K562 (cell line): ENCODE data around the gene PLCD1. TPM values are rescaled to one million over a fixed set of nuclear protein-coding genes. Genes with fewer than 3 reads are reported as not detected.

Experiments
- CBFA2T3 ChIP-seq: fragments of 450-650 bp; IDR thresholded peaks from 2 replicates; pipeline ENCODE4 v1.6.1; 2017
- FOXA3 ChIP-seq, 2 experiments: fragments of 450-650 bp in 1 of 2; sonication (generic) in 1 of 2; formaldehyde crosslinking; IDR thresholded peaks in 1 of 2; conservative IDR thresholded peaks in 1 of 2; 2 replicates each; pipeline versions ENCODE4 v1.4.0 to v1.8.0; 2020 to 2022; ENCODE audit warnings: mild to moderate bottlenecking in 2 of 2, missing genetic modification reagents in 1 of 2
- FOXK1 ChIP-seq: sonication (generic); formaldehyde crosslinking; IDR thresholded peaks from 2 replicates; pipeline ENCODE4 v1.8.0; 2022; ENCODE audit warnings: missing genetic modification reagents, mild to moderate bottlenecking, borderline replicate concordance
- KDM4B ChIP-seq, 2 experiments: fragments of 450-650 bp in 1 of 2; sonication (generic) in 1 of 2; IDR thresholded peaks; 2 replicates each; pipeline ENCODE4 v1.6.1; 2016 to 2017; ENCODE audit warnings: borderline replicate concordance in 2 of 2, antibody characterized with exemption in 1 of 2, low read depth in 1 of 2, mild to moderate bottlenecking in 1 of 2
- LEF1 ChIP-seq: fragments of 450-650 bp; IDR thresholded peaks from 2 replicates; pipeline ENCODE4 v1.6.1; 2016; ENCODE audit warnings: mild to moderate bottlenecking
- NR4A1 ChIP-seq, 2 experiments: fragments of 250-450 bp in 1 of 2; fragments of 450-650 bp in 1 of 2; sonication (Bioruptor Pico) in 1 of 2; IDR thresholded peaks; 2 replicates each; pipeline versions ENCODE4 v1.4.0 to v1.6.1; 2016 to 2020; ENCODE audit warnings: mild to moderate bottlenecking in 2 of 2, missing compliant biosample characterization in 1 of 2, missing genetic modification characterization in 1 of 2, moderate library complexity in 1 of 2
- POLR2G ChIP-seq: fragments of 200-400 bp; formaldehyde crosslinking; IDR thresholded peaks from 2 replicates; pipeline ENCODE4 v1.6.1; 2017; ENCODE audit warnings: low read depth, mild to moderate bottlenecking, antibody characterized with exemption, low read length, moderate library complexity
- STAG1 ChIP-seq: sonication (generic); formaldehyde crosslinking; IDR thresholded peaks from 2 replicates; pipeline ENCODE4 v1.5.0; 2020; ENCODE audit warnings: missing genetic modification reagents, borderline replicate concordance
- ZNF12 ChIP-seq: sonication (generic); formaldehyde crosslinking; IDR thresholded peaks from 2 replicates; pipeline ENCODE4 v1.4.0; 2020; ENCODE audit warnings: mild to moderate bottlenecking, missing genetic modification reagents
- ZNF445 ChIP-seq: fragments of 250-450 bp; sonication (Bioruptor Pico); IDR thresholded peaks from 2 replicates; pipeline ENCODE4 v1.4.0; 2020; ENCODE audit warnings: low read depth, mild to moderate bottlenecking, moderate library complexity
- polyA plus RNA-seq, 8 experiments: library from polyadenylated mRNA; depleted of rRNA in 4 of 8; stranded (reverse) in 5 of 8; unstranded in 3 of 8; fragments of >200 nt; fragmentation: Nextera tagmentation in 2 of 8; fragmentation: Illumina TruSeq in 1 of 8; extraction: Ambion mirVana in 2 of 8; extraction: Trizol in 1 of 8; gene quantifications; 2 replicates each; pipeline versions ENCODE4 v1.2.1 to v1.2.3, GENCODE V29; 2011 to 2014; ENCODE audit warnings: inconsistent platforms in 1 of 8, missing spikeins in 1 of 8
- total RNA-seq, 7 experiments: library from RNA; depleted of rRNA in 6 of 7; stranded (reverse); fragments of >200 nt in 6 of 7; fragmentation: Illumina TruSeq in 2 of 7; extraction: Trizol in 2 of 7; gene quantifications; 2 replicates each; pipeline versions ENCODE4 v1.2.1 to v1.2.3, GENCODE V29; 2011 to 2021; ENCODE audit warnings: low replicate concordance in 1 of 7
- TF ChIP-seq, protein P1 (sequence below): fragments of 450-650 bp; formaldehyde crosslinking; IDR thresholded peaks from 2 replicates; pipeline ENCODE4 v1.4.0; 2022; ENCODE audit warnings: missing genetic modification characterization
- TF ChIP-seq, protein P2 (sequence below): fragments of 250-450 bp; sonication (Bioruptor Pico); IDR thresholded peaks from 2 replicates; pipeline ENCODE4 v1.4.0; 2020
- TF ChIP-seq, protein P3 (sequence below): fragments of 250-450 bp; sonication (Bioruptor Pico); IDR thresholded peaks from 2 replicates; pipeline ENCODE4 v1.8.0; 2021; ENCODE audit warnings: moderate library complexity, mild to moderate bottlenecking, inconsistent platforms
- TF ChIP-seq, protein P4 (sequence below): fragments of 250-450 bp; sonication (Bioruptor Pico); IDR thresholded peaks from 2 replicates; pipeline ENCODE4 v1.4.0; 2020; ENCODE audit warnings: mild to moderate bottlenecking, moderate library complexity, borderline replicate concordance

Gene PLCD1
- total and polyA plus RNA-seq, 9 of the 15 experiments (the other 6 are each of a cell fraction or from before 2014, with no cell fraction given), result 5.4 to 209 (median 116) TPM

DNA sequence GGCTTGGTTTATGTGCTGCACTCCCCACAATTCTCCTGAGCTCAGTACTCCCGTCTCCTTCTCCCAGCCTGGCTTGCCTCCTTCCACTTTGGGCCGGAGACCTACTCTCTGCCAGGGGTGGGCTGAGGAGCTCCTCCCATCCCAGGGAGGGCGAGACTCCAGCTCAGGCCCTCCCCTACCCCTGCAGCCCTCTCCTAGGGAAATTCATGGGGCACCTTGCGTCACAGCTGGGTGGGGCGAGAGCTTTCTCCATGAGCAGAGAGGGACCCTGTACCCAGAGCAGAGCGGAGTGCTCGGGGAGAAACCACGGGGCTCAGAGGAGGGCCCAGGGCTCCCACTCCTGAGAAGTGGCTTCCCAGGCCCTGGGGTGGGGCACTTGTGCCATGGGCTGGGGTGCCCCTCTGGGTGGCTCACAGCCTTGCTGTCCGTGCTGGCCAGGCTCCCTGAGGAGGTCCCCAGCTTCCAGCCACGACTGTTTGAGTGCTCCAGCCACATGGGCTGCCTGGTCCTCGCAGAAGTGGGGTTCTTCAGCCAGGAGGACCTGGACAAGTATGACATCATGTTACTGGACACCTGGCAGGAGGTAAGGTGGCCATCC lies 25.5 kb downstream of the PLCD1 start (continued):
- TF ChIP-seq ZNF12 (no peak), LEF1 (no peak), POLR2G (0 out of 2 replicates have a peak, but pooled peaks have one; percentile 49), KDM4B (IDR thresholded peaks at IDR 0.05; ENCODE audit: borderline replicate concordance in 2 of 2, low read depth in 1 of 2) (0 out of 4 replicates have a peak, but pooled peaks of 1 of the 2 experiments have one; percentile 40), STAG1 (CRISPR knock-in tag) (no peak), NR4A1 (CRISPR knock-in tag; IDR thresholded peaks at IDR 0.05) (no peak), NR4A1 (tag; IDR thresholded peaks at IDR 0.05) (no peak), FOXA3 (CRISPR knock-in tag; conservative IDR thresholded peaks at IDR 0.05 in 1 of 2, IDR thresholded peaks at IDR 0.05 in 1 of 2) (no peak), FOXK1 (CRISPR knock-in tag) (0 out of 2 replicates have a peak, but pooled peaks have one; percentile 12), CBFA2T3 (no peak), ZNF445 (CRISPR knock-in tag) (no peak)
- TF ChIP-seq, protein P1, sequence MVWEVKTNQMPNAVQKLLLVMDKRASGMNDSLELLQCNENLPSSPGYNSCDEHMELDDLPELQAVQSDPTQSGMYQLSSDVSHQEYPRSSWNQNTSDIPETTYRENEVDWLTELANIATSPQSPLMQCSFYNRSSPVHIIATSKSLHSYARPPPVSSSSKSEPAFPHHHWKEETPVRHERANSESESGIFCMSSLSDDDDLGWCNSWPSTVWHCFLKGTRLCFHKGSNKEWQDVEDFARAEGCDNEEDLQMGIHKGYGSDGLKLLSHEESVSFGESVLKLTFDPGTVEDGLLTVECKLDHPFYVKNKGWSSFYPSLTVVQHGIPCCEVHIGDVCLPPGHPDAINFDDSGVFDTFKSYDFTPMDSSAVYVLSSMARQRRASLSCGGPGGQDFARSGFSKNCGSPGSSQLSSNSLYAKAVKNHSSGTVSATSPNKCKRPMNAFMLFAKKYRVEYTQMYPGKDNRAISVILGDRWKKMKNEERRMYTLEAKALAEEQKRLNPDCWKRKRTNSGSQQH (CRISPR knock-in tag), result no peak
- TF ChIP-seq, protein P2, sequence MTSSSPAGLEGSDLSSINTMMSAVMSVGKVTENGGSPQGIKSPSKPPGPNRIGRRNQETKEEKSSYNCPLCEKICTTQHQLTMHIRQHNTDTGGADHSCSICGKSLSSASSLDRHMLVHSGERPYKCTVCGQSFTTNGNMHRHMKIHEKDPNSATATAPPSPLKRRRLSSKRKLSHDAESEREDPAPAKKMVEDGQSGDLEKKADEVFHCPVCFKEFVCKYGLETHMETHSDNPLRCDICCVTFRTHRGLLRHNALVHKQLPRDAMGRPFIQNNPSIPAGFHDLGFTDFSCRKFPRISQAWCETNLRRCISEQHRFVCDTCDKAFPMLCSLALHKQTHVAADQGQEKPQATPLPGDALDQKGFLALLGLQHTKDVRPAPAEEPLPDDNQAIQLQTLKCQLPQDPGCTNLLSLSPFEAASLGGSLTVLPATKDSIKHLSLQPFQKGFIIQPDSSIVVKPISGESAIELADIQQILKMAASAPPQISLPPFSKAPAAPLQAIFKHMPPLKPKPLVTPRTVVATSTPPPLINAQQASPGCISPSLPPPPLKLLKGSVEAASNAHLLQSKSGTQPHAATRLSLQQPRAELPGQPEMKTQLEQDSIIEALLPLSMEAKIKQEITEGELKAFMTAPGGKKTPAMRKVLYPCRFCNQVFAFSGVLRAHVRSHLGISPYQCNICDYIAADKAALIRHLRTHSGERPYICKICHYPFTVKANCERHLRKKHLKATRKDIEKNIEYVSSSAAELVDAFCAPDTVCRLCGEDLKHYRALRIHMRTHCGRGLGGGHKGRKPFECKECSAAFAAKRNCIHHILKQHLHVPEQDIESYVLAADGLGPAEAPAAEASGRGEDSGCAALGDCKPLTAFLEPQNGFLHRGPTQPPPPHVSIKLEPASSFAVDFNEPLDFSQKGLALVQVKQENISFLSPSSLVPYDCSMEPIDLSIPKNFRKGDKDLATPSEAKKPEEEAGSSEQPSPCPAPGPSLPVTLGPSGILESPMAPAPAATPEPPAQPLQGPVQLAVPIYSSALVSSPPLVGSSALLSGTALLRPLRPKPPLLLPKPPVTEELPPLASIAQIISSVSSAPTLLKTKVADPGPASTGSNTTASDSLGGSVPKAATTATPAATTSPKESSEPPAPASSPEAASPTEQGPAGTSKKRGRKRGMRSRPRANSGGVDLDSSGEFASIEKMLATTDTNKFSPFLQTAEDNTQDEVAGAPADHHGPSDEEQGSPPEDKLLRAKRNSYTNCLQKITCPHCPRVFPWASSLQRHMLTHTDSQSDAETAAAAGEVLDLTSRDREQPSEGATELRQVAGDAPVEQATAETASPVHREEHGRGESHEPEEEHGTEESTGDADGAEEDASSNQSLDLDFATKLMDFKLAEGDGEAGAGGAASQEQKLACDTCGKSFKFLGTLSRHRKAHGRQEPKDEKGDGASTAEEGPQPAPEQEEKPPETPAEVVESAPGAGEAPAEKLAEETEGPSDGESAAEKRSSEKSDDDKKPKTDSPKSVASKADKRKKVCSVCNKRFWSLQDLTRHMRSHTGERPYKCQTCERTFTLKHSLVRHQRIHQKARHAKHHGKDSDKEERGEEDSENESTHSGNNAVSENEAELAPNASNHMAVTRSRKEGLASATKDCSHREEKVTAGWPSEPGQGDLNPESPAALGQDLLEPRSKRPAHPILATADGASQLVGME (CRISPR knock-in tag), result no peak
- TF ChIP-seq, protein P3, sequence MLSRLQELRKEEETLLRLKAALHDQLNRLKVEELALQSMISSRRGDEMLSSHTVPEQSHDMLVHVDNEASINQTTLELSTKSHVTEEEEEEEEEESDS (CRISPR knock-in tag), result no peak
- TF ChIP-seq, protein P4, sequence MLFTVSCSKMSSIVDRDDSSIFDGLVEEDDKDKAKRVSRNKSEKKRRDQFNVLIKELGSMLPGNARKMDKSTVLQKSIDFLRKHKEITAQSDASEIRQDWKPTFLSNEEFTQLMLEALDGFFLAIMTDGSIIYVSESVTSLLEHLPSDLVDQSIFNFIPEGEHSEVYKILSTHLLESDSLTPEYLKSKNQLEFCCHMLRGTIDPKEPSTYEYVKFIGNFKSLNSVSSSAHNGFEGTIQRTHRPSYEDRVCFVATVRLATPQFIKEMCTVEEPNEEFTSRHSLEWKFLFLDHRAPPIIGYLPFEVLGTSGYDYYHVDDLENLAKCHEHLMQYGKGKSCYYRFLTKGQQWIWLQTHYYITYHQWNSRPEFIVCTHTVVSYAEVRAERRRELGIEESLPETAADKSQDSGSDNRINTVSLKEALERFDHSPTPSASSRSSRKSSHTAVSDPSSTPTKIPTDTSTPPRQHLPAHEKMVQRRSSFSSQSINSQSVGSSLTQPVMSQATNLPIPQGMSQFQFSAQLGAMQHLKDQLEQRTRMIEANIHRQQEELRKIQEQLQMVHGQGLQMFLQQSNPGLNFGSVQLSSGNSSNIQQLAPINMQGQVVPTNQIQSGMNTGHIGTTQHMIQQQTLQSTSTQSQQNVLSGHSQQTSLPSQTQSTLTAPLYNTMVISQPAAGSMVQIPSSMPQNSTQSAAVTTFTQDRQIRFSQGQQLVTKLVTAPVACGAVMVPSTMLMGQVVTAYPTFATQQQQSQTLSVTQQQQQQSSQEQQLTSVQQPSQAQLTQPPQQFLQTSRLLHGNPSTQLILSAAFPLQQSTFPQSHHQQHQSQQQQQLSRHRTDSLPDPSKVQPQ (CRISPR knock-in tag), result no peak
